ENCODE data around the gene ITGB8. TPM values are rescaled to one million over a fixed set of nuclear protein-coding genes. Genes with fewer than 3 reads are reported as not detected.

Gene ITGB8
- total RNA-seq, 1 experiment from 2014 or later: 13.9 TPM

GRCh38 chr7:20351901-20352300, 21.2 kb downstream of the ITGB8 start:
- no peaks in the 10 kb centered on the region for H3K9me3 ChIP-seq (ENCODE audit: low read length)
- no peaks in the 10 kb centered on the region for H4K20me1 ChIP-seq (ENCODE audit: low read length)
- H3K4me3 ChIP-seq (ENCODE audit: low read length): peak overlapping the region; percentile 45
- H2AFZ ChIP-seq (ENCODE audit: low read length): no peak overlapping the region
- POLR2A ChIA-PET (ENCODE audit: unreplicated experiment): interaction anchor here (0.8 to 1.5 kb wide), 2 partner anchors 21 kb away, joined by 3 to 5 read pairs; partner anchors contain the start of gene ITGB8
- H3K36me3 ChIP-seq (ENCODE audit: low read depth, low read length): no peaks in the 10 kb centered on the region
- H3F3A ChIP-seq (ENCODE audit: low read length, unreplicated experiment): peaks cover 13% of the 10 kb centered on the region
- H3K9me2 ChIP-seq (replicated peaks; ENCODE audit: low read length): no peaks in the 10 kb centered on the region
- CTCF ChIA-PET: interaction anchor here (0.9 to 1.3 kb wide), 2 partner anchors 22 to 247 kb away, joined by 5 to 6 read pairs; partner anchors contain the start of gene ITGB8
- DNase-seq (peak; percentile 86), ATAC-seq (peak; percentile 35)
- H3K27ac ChIP-seq (ENCODE audit: low read length): peak overlapping the region; percentile 95
- peaks cover 46% of the 10 kb centered on the region for H3K4me1 ChIP-seq (ENCODE audit: insufficient read depth, low read length)
- no TSS peak for BruUV-seq (replicated peaks)
- H3K4me2 ChIP-seq (ENCODE audit: low read length): peak overlapping the region; percentile 79
- TF ChIP-seq CTCF (conservative IDR thresholded peaks at IDR 0.05; ENCODE audit: low read depth, low read length) (no peak), EZH2phosphoT487 (IDR thresholded peaks at IDR 0.05; ENCODE audit: borderline replicate concordance, low read length) (no peak), EZH2 (IDR thresholded peaks at IDR 0.05; ENCODE audit: low read length, unreplicated experiment) (no peak)
- no peaks in the 10 kb centered on the region for H3K27me3 ChIP-seq (ENCODE audit: low read length)
- intact Hi-C loops (cut with micrococcal nuclease): loop anchor here (1.0 to 5.0 kb wide), 4 partner anchors 22 to 393 kb away; partner anchors contain the start of gene ITGB8
- peak overlapping the region; percentile 73 for H3K9ac ChIP-seq (ENCODE audit: low read length)
- H3K79me2 ChIP-seq (ENCODE audit: low read length): no peaks in the 10 kb centered on the region

- Histone ChIP-seq H2AFZ (ENCODE audit: low read length) (no peak overlapping the region), H3K4me1 (ENCODE audit: insufficient read depth, low read length) (peaks cover 46% of the 10 kb centered on the region), H3K27ac (ENCODE audit: low read length) (peak overlapping the region; percentile 95), H3K9ac (ENCODE audit: low read length) (peak overlapping the region; percentile 78), H3K9me2 (replicated peaks; ENCODE audit: low read length) (no peaks in the 10 kb centered on the region), H3K79me2 (ENCODE audit: low read length) (no peaks in the 10 kb centered on the region), H3K4me2 (ENCODE audit: low read length) (peak overlapping the region; percentile 84), H3F3A (ENCODE audit: low read length, unreplicated experiment) (peaks cover 13% of the 10 kb centered on the region), H3K4me3 (ENCODE audit: low read length) (peak overlapping the region; percentile 45), H3K36me3 (ENCODE audit: low read depth, low read length) (no peaks in the 10 kb centered on the region), H3K9me3 (ENCODE audit: low read length) (no peaks in the 10 kb centered on the region), H3K27me3 (ENCODE audit: low read length) (no peaks in the 10 kb centered on the region), H4K20me1 (ENCODE audit: low read length) (no peaks in the 10 kb centered on the region)
- CTCF ChIA-PET: interaction anchor here (0.5 to 1.3 kb wide), 5 partner anchors 22 to 1828 kb away, joined by 3 to 6 read pairs (median 3); partner anchors contain the start of gene ITGB8
- DNase-seq (peak; percentile 97), ATAC-seq (peak; percentile 94)
- no TSS peak for BruUV-seq (replicated peaks)
- intact Hi-C loops (cut with micrococcal nuclease): loop anchor here (1.0 to 5.0 kb wide), 6 partner anchors 22 to 394 kb away; partner anchors contain the start of gene ITGB8
- no peak for TF ChIP-seq EZH2phosphoT487 (IDR thresholded peaks at IDR 0.05; ENCODE audit: borderline replicate concordance, low read length)
- no peak for TF ChIP-seq EZH2 (IDR thresholded peaks at IDR 0.05; ENCODE audit: low read length, unreplicated experiment)
- no peak for TF ChIP-seq CTCF (conservative IDR thresholded peaks at IDR 0.05; ENCODE audit: low read depth, low read length)
- POLR2A ChIA-PET (ENCODE audit: unreplicated experiment): interaction anchor here (1.5 kb wide), 1 partner anchor 22 kb away, joined by 5 read pairs; the partner anchor contains the start of gene ITGB8
These were observed 22.0 kb downstream of the ITGB8 start for GRCh38 chr7:20352573-20353306.
